Mesenchymal stem cell (in vitro differentiated cells and primary cell): ENCODE data around the gene ZNF444.

Source experiments
- DNase-seq: peaks from one replicate; pipeline ENCODE4 v3.0.0-alpha.2; 2013
- H2AFZ ChIP-seq: one replicate; pipeline ENCODE4 v1.6.1; 2013; ENCODE audit warnings: low read depth, mild to moderate bottlenecking, control low read depth, inconsistent platforms, low read length, moderate library complexity
- H2AK5ac ChIP-seq: 2 replicates; pipeline ENCODE4 v1.6.1; 2013; ENCODE audit warnings: low read length, moderate library complexity, mild to moderate bottlenecking, inconsistent platforms; ENCODE audit not compliant: severe bottlenecking
- H2BK120ac ChIP-seq: one replicate; pipeline ENCODE4 v1.6.1; 2013; ENCODE audit warnings: low read depth, mild to moderate bottlenecking, inconsistent platforms, low read length, moderate library complexity
- H2BK12ac ChIP-seq, 2 experiments: one replicate each; pipeline ENCODE4 v1.6.1; 2013; ENCODE audit warnings: inconsistent platforms in 2 of 2, low read length in 2 of 2, mild to moderate bottlenecking in 2 of 2, moderate library complexity in 2 of 2, control low read depth in 1 of 2
- H2BK15ac ChIP-seq: one replicate; pipeline ENCODE4 v1.6.1; 2013; ENCODE audit warnings: mild to moderate bottlenecking, low read depth, inconsistent platforms; ENCODE audit not compliant: poor library complexity, severe bottlenecking
- H2BK5ac ChIP-seq: 2 replicates; pipeline ENCODE4 v1.6.1; 2013; ENCODE audit warnings: low read depth, mild to moderate bottlenecking, low read length, control low read depth, inconsistent platforms; ENCODE audit not compliant: poor library complexity, severe bottlenecking
- H3K14ac ChIP-seq, 2 experiments: one replicate each; pipeline ENCODE4 v1.6.1; 2013; ENCODE audit warnings: inconsistent platforms in 2 of 2, low read length in 2 of 2, control low read depth in 1 of 2, mild to moderate bottlenecking in 1 of 2, moderate library complexity in 1 of 2
- H3K18ac ChIP-seq, 2 experiments: one replicate each; pipeline ENCODE4 v1.6.1; 2013; ENCODE audit warnings: inconsistent platforms in 2 of 2, low read length in 2 of 2, control low read depth in 1 of 2, low read depth in 1 of 2, mild to moderate bottlenecking in 1 of 2
- H3K23ac ChIP-seq, 2 experiments: one replicate each; pipeline ENCODE4 v1.6.1; 2013; ENCODE audit warnings: inconsistent platforms in 2 of 2, low read length in 2 of 2, mild to moderate bottlenecking in 2 of 2, moderate library complexity in 2 of 2, control low read depth in 1 of 2
- H3K27ac ChIP-seq: 2 replicates; pipeline ENCODE4 v1.5.1; 2013; ENCODE audit warnings: mild to moderate bottlenecking, moderate library complexity, low read length, control low read depth, inconsistent platforms; ENCODE audit not compliant: poor library complexity, severe bottlenecking
- H3K27me3 ChIP-seq, 2 experiments: 2 replicates each; pipeline versions ENCODE4 v1.6.1 to v1.7.0; 2013; ENCODE audit warnings: low read length in 2 of 2, mild to moderate bottlenecking in 2 of 2, moderate library complexity in 2 of 2, control low read depth in 1 of 2, inconsistent platforms in 1 of 2; ENCODE audit not compliant: control insufficient read depth in 1 of 2, insufficient read depth in 1 of 2
- H3K36me3 ChIP-seq, 2 experiments: 2 replicates each; pipeline versions ENCODE4 v1.6.1 to v1.7.0; 2013; ENCODE audit warnings: low read length in 2 of 2, control low read depth in 1 of 2, inconsistent platforms in 1 of 2, low read depth in 1 of 2, mild to moderate bottlenecking in 1 of 2; ENCODE audit not compliant: insufficient read depth in 2 of 2, control insufficient read depth in 1 of 2
- H3K4ac ChIP-seq, 2 experiments: one replicate each; pipeline ENCODE4 v1.6.1; 2013; ENCODE audit warnings: inconsistent platforms in 2 of 2, low read length in 2 of 2, mild to moderate bottlenecking in 2 of 2, moderate library complexity in 2 of 2, control low read depth in 1 of 2, low read depth in 1 of 2
- H3K4me1 ChIP-seq: 2 replicates; pipeline ENCODE4 v1.6.1; 2013; ENCODE audit warnings: low read depth, low read length, control low read depth; ENCODE audit not compliant: control insufficient read depth, insufficient read depth
- H3K4me2 ChIP-seq: 2 replicates; pipeline ENCODE4 v1.6.1; 2013; ENCODE audit warnings: low read length, mild to moderate bottlenecking, inconsistent platforms; ENCODE audit not compliant: poor library complexity, severe bottlenecking
- H3K4me3 ChIP-seq, 2 experiments: 2 replicates each; pipeline versions ENCODE4 v1.5.1 to v1.7.0; 2013; ENCODE audit warnings: low read length in 2 of 2, mild to moderate bottlenecking in 2 of 2, control low read depth in 1 of 2, low read depth in 1 of 2; ENCODE audit not compliant: insufficient read depth in 1 of 2
- H3K79me1 ChIP-seq: replicated peaks from 2 replicates; pipeline ENCODE4 v1.6.1; 2013; ENCODE audit warnings: mild to moderate bottlenecking, control low read depth, low read length, inconsistent platforms; ENCODE audit not compliant: poor library complexity, severe bottlenecking
- H3K9ac ChIP-seq: 2 replicates; pipeline ENCODE4 v1.7.0; 2013; ENCODE audit warnings: mild to moderate bottlenecking, low read length, moderate library complexity
- H3K9me3 ChIP-seq: 2 replicates; pipeline ENCODE4 v1.7.0; 2013; ENCODE audit warnings: mild to moderate bottlenecking, low read length; ENCODE audit not compliant: control insufficient read depth
- H4K8ac ChIP-seq: one replicate; pipeline ENCODE4 v1.6.1; 2013; ENCODE audit warnings: inconsistent platforms, mild to moderate bottlenecking, low read length, moderate library complexity
- H4K91ac ChIP-seq: one replicate; pipeline ENCODE4 v1.6.1; 2013; ENCODE audit warnings: mild to moderate bottlenecking, low read length, inconsistent platforms
- WGBS: methylation state at CpG from one replicate; pipeline ENCODE4 v1.1.7; 2013; ENCODE audit warnings: mixed read lengths; 5-methylcytosine and 5-hydroxymethylcytosine counted together

Gene ZNF444

DNA sequence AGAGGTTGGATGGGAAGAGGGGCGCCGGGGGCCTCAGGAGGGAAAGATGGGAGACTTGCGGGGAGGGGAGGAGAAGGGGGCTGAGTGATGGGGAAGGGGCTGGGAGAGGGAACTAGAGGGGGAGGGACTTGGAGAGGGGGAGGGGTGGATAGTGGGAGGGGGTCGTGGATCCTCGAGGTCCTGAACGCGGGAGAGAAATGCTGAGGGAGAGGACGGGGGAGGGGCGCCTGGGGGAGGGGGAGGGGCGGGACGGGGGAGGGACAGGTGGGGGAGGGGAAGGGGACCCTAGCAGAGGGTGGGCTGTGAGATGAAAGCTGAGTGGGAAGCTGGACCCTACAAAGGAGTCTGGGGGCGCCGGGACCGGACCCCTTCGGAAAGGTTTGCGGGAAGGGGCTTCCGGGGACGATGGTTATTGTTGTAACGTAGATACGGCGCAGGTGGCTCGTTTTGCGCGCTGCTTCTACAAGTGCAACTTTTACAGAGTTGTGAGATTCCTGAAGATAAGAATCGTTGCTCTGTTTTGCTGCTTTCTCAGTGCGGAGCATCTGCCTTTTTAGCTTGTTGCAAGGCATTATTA is 418 bp downstream of the ZNF444 start:
- Histone ChIP-seq H2AK5ac (no peak overlapping the region), H3K4me3 (peak overlapping the region; percentile 65 to 86), H2BK5ac (no peak overlapping the region), H3K9ac (peak overlapping the region; percentile 94), H3K14ac (no peak overlapping the region), H3K4ac (peak overlapping the region in 1 of 2 experiments; percentile 41), H3K4me2 (peak overlapping the region; percentile 80), H4K91ac (no peak overlapping the region), H2BK12ac (no peak overlapping the region), H3K79me1 (peaks cover 21% of the 10 kb centered on the region), H3K27ac (no peak overlapping the region), H3K36me3 (peaks cover 3 to 25% of the 10 kb centered on the region in 2 experiments), H3K4me1 (peaks cover 15% of the 10 kb centered on the region), H2BK15ac (no peak overlapping the region), H4K8ac (peak overlapping the region; percentile 71), H3K27me3 (no peaks in the 10 kb centered on the region), H2AFZ (no peak overlapping the region), H3K23ac (no peak overlapping the region), H3K9me3 (no peaks in the 10 kb centered on the region), H2BK120ac (no peak overlapping the region), H3K18ac (peak overlapping the region in 1 of 2 experiments; percentile 13)
- WGBS: 8% methylated on average over 18 of the region's 26 CpGs
- DNase-seq: peak; percentile 19

DNA sequence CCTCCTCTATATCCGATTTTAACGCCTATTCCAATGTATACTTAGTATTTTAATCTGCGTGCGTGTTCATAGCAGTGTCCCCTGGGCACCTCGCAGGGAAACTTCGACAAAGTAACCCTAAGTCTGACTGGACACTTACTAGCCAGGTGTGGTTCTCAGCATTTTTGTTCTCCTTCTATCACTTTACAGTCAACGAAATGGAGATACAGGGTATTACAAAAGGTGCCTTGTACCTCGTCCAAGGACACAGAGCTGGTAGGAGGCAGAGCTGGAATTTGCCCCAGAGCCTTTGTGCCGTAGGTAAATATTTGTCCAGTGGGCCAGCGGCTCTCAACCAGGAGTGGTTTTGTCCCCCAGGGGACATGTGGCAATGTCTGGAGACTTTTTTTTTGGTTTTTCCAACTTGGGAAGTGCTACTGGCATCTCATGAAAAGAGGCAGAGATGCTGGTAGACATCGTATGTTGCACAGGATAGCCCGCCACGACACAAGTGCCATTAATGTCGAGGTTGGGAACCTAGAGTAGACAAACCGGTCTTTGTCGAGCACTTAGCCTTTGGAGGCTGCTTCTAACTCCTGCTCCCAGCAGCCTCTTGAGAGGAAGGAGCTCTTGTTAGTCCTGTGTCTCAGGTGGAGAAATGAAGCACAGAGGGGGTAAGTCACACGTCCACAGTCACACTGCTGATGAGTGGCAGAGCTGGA is 1.1 kb downstream of the ZNF444 start:
- Histone ChIP-seq H2BK120ac (no peak overlapping the region), H3K9me3 (no peaks in the 10 kb centered on the region), H3K9ac (peak overlapping the region; percentile 85), H2BK5ac (no peak overlapping the region), H3K79me1 (peaks cover 26% of the 10 kb centered on the region), H3K36me3 (peaks cover 6 to 33% of the 10 kb centered on the region in 2 experiments), H3K4ac (peak overlapping the region in 1 of 2 experiments; percentile 41), H3K4me3 (peak overlapping the region in 1 of 2 experiments; percentile 86), H3K14ac (no peak overlapping the region), H3K23ac (peak overlapping the region in 1 of 2 experiments; percentile 28), H2BK12ac (no peak overlapping the region), H3K27ac (no peak overlapping the region), H2AK5ac (no peak overlapping the region), H3K18ac (no peak overlapping the region), H4K8ac (no peak overlapping the region), H3K4me1 (peaks cover 15% of the 10 kb centered on the region), H2BK15ac (no peak overlapping the region), H2AFZ (no peak overlapping the region), H3K27me3 (no peaks in the 10 kb centered on the region), H3K4me2 (peak overlapping the region; percentile 80), H4K91ac (no peak overlapping the region)
- 76% methylated on average over 17 of the region's 17 CpGs for WGBS
- DNase-seq: no peak

DNA sequence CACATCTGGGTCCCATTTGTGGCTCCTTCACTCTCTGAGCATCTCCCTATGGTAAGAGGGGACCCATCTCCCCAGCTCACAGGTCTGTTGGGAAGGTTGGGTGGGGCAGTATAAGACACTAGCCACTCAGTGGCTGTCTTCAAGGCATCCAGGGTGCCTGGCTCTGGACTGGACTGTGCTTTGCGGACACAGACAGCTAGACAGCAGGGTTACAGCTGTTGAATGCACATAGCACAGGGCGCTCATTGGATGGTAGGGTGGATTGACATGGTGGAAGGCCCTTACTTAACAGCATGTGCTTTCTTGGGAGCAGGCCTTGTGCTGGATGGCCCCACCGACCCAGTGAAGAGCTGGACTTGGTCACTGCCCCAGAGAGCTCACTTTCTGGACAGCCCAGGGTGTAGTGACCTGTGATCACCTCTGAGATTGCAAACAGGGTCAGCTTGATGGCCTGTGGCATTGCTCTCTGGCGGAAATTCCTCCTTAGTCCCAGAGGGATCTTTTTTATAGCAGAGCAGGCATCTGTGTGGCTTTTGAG is 1.9 kb downstream of the ZNF444 start:
- Histone ChIP-seq H3K18ac (no peak overlapping the region), H2BK120ac (no peak overlapping the region), H2AK5ac (no peak overlapping the region), H3K9ac (no peak overlapping the region), H3K9me3 (no peaks in the 10 kb centered on the region), H3K79me1 (peaks cover 32% of the 10 kb centered on the region), H2BK5ac (no peak overlapping the region), H2BK12ac (peak overlapping the region in 1 of 2 experiments; percentile 21), H3K4me3 (no peak overlapping the region), H3K14ac (no peak overlapping the region), H4K91ac (no peak overlapping the region), H3K36me3 (peaks cover 12 to 40% of the 10 kb centered on the region in 2 experiments), H3K4me1 (peaks cover 15% of the 10 kb centered on the region), H3K27ac (no peak overlapping the region), H3K27me3 (no peaks in the 10 kb centered on the region), H2BK15ac (no peak overlapping the region), H3K23ac (no peak overlapping the region), H3K4ac (no peak overlapping the region), H2AFZ (no peak overlapping the region), H3K4me2 (no peak overlapping the region), H4K8ac (no peak overlapping the region)
- 96% methylated on average over 4 of the region's 4 CpGs for WGBS
- DNase-seq: no peak

DNA sequence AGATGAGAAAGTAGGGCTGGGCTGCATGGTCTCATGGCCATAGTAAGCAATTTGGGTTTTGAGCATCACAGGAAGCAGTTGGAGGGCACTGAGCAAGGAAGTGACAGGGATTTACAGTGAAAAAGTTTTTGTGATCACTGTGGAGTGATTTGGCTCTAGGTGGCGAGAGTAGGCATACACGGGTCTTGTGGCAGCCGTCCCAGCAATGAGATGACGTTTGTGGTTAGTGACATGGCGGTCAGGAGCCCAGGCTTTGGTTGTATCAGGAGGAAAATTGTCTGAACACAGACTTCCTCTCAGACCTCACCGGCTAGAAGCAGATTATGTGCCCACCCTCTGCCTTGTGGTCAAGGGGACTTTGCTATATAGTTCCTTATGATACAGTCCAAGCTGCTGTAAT is 3.3 kb downstream of the ZNF444 start:
- Histone ChIP-seq H3K27me3 (no peaks in the 10 kb centered on the region), H3K4me2 (no peak overlapping the region), H3K9me3 (no peaks in the 10 kb centered on the region), H2BK15ac (no peak overlapping the region), H2BK120ac (no peak overlapping the region), H4K8ac (no peak overlapping the region), H3K36me3 (peaks cover 18 to 51% of the 10 kb centered on the region in 2 experiments), H3K9ac (no peak overlapping the region), H2BK5ac (no peak overlapping the region), H3K14ac (no peak overlapping the region), H2AK5ac (no peak overlapping the region), H3K4me3 (no peak overlapping the region), H3K4ac (no peak overlapping the region), H3K18ac (no peak overlapping the region), H3K4me1 (peaks cover 15% of the 10 kb centered on the region), H3K27ac (no peak overlapping the region), H3K79me1 (peaks cover 41% of the 10 kb centered on the region), H4K91ac (no peak overlapping the region), H3K23ac (no peak overlapping the region), H2BK12ac (no peak overlapping the region), H2AFZ (no peak overlapping the region)
- no peak for DNase-seq
- over 99% methylated on average over 6 of the region's 6 CpGs for WGBS
